Right hindlimb (tissue), 1 donor: ENCODE data around the gene OR10Z1.

Experiments used
- DNase-seq: peaks from one replicate; pipeline ENCODE4 v3.0.0-alpha.2; 2018

Gene OR10Z1, protein sequence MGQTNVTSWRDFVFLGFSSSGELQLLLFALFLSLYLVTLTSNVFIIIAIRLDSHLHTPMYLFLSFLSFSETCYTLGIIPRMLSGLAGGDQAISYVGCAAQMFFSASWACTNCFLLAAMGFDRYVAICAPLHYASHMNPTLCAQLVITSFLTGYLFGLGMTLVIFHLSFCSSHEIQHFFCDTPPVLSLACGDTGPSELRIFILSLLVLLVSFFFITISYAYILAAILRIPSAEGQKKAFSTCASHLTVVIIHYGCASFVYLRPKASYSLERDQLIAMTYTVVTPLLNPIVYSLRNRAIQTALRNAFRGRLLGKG

DNA sequence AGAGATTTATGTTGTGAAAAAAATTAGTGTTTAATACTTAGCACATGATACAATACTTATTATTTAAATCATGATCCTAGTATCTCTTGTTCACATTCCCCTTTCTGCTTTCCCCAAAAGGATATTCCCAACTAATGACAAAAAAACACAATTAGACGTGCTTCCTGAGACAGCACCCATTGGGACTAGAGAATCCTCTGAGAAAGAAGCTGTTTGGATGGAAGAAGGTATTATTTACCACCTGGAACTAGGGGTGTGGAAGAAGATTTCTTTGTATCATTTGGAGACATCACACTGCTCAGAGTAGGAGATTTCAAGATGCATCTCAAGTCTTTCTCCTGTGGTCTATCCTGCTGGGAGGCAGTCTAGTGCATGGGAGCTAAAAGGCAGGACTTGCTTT lies at the start of gene OR10Z1:
OR10Z1 (plus strand) TSS at position 301 of the 400 bp plus-strand sequence. CDS start 1,171 bp downstream, outside the sequence.
- no peak for DNase-seq

DNA sequence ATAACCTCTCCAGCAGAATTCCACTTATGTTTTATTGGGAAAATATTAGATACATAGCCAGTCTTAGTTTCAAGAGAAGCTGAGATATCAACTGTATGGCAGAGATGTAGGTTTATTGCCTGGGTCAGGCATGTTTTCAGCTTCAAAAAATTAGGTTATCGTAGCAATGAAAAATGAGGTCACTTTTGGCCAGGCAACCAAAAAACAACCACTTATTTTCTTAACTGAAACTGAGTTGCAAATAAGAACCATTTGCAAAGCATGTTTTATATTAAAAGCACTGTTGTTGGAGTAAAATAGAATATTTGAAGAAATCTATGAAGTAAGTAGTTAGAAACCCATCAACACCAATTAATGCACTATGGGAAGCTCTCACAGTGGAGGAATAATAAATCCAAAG lies 45.4 kb upstream of the OR10Z1 start:
- no peak for DNase-seq

DNA sequence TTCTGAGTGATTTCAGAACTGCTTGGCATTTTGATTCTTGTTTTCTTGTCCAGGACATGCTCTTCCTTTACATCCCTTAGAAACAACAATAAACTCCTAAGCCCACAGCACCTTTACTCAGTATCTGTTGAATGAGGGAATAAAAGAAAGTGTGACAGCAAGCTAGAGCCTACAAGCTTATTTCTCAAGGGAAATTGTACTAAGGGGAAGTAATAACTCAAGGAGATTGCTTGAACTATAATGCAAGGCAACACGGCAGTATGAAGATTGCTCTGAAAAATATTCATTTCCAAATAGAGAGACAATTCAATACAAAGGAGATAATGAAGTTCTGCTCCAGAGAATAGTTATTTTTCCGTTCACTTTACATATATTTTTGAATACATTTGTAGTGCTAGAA lies 41.2 kb upstream of the OR10Z1 start:
- no peak for DNase-seq

DNA sequence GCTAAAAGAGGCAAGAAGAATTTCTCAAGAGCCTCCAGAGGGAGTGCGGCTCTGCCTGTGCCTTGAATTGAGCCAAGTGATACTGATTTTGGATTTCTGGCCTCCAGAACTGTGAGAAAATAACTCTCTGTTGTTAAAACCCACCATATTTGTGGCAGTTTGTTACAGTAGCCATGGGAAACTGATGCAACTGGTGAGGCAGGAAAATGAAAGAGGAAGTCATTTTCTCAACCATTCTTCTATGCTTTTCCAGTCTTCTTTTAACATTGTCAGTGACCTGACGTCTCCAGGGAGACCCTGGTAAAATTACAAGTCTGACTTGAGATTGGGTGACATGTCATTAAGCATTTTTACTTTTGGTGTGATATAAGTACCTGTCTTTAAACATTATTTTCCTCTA lies 40.5 kb upstream of the OR10Z1 start:
- no peak for DNase-seq

DNA sequence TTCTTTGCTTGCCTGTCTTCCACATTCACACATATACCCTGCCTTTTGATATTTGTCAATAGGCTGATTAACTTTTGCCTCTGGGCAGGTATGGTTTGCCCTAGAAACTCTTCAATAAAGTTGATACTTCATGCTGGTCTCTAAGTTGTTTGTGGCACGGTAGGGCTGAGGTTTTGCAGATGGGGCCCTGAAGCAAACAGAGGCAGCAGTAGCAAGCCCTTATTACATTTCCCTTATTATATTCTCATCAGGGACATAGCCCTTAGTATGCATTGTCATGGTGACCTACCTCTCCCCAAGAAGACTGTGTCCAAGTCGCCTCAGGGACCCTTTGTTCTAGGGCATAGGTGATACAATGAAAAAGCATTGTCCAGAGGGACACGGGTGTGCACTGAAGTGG lies 34.6 kb upstream of the OR10Z1 start, which contains the start of gene OR6P1:
OR6P1 (minus strand) TSS at position 101 of the 400 bp plus-strand sequence. CDS start 6,976 bp downstream, outside the sequence.
- no peak for DNase-seq

DNA sequence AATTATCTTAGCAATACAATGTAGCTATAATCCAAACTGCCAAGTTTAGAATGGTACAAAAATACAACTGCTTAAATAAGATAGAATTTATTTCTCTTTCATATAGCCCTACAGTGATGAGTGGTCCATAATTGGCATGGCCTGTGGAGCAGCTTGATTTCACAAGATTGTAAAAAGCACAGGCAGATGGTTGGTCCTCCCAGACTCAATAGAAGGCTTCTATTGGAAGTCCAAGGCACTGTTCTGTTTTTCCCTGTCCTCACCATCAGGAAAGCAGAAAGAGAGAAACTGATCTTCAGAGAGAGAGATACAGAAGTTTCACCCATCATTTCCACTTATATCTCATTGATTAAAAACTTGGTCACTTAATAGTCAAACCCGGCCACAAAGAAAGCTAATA lies 32.8 kb upstream of the OR10Z1 start:
- DNase-seq, result no peak

DNA sequence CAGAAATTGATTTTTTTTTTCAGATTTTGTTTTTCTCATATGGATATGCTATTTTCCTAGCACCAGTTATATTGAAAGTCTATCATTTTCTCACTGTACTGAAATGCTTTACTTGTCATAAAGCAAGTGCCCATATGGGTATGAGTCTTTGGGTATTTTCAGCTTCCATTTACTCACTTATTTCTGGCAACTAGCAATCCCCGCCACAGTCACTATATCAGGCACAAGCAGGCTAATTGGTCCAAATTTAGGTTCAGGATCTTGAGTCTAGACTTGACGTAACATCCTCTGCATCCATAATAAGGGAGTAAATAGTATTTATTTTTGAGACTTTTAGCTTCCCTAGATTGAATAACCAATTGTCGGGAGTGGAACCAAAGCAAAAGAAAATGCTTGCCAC lies 27.5 kb upstream of the OR10Z1 start:
- DNase-seq, result no peak

DNA sequence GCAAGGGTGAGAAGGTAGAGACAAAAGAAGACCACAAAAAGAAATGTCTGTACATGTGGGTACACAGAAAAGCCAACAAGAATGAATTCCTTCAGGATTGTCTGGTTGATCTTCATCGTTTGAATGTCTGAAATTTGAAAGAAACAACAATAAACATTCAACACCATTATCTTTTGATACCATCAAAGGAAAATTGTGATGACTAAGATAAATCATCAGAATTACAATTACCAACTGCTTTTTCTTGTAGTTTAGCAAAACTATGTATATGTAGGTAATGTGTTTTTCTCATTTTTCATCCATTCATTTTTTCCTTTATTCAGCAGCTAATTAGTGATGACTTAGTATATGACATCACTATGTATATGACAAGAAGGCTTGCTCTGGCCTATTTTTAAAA lies 25.3 kb upstream of the OR10Z1 start, which contains the start of gene OR10X1:
OR10X1 (minus strand) TSS at position 167 of the 400 bp plus-strand sequence; CDS start at position 167, 0 bp downstream.
- no peak for DNase-seq

DNA sequence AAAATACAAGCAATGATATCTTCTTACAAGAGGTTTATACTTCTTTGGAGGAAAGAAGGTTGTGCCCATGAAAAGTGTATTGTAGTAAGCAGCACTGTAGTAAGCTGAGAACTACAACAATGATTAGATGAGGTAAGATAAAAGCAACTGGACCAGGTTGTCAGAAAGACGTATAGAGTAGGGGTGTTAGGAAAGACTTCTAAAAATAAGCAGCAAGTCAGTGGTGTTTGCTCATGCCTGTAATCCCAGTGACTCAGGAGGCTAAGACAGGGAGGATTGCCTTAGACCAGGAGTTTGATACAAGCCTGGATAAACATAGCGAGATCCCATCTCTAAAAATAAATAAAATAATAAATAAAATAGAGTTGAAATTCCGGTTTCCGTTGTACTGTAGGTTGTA lies 21.1 kb upstream of the OR10Z1 start:
- no peak for DNase-seq

DNA sequence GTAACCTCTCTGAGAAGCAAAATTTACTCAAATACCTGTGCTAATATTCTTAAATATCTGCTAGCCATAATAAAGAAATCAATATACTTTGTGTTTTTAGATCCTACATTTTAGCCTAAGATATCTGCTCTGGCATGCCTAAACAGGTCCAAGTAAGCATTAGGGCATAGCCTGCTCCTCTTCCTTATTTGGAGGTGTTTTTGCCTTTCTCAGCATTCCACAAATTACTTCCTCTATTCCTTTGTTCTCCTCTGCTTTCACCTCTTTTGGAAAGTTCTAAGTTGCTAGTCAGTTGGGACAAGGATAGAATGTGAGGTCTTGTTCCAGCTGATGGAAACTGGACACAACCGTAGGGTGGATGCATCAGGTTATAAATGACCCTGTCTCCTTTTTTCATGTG lies 18.1 kb upstream of the OR10Z1 start:
- no peak for DNase-seq

DNA sequence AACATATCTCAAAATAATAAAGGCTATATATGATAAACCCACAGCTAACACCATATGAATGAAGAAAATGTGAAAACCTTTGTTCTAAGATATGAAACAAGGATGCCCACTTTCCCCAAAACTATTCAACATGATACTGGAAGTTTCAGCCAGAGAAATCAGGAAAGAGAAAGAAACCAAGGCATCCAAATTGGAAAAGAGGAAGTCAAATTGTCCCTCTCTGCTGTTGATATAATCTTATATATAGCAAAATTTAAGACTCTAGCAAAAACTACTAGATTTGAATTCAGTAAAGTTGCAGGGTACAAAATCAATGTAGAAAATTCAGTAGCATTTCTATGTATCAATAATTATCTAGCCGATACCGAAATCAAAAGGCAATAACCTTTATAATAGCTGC lies 4.3 kb upstream of the OR10Z1 start:
- DNase-seq, result no peak

DNA sequence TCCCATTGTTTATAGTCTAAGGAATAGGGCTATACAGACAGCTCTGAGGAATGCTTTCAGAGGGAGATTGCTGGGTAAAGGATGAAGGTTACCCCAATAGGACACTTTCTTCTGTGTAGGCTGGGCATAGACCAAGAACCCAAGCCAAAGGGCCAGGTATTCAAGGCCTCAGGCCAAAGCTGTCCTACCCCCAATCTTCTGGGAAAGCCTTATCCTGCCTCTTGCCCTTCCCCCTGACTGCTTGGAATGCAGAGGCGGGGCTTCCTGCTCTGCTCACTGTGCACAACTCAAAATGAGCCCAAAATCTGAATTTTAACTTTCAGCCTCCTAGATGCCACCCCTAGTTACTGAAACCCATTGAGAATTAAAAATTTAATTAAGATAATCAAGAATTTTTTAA lies 2.2 kb downstream of the OR10Z1 start:
- no peak for DNase-seq

DNA sequence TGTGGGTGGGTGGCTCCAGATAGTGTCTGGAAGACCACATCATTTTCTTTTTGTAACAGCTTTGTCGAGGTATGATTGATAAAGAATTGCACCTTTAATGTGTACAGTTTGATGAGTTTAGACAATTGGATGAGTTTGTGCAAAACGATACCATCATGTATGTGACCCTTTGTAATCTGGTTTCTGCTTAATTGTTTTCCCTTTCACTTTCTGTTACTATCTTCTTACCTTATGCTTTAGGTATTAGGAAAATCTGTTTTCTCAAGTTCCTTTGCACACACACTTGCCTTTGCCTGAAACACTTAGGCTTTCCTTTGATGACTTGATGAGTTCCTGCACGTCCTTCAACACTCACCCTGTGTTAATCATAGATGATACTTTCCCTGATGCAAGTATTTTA lies 6.8 kb downstream of the OR10Z1 start:
- DNase-seq, result no peak

DNA sequence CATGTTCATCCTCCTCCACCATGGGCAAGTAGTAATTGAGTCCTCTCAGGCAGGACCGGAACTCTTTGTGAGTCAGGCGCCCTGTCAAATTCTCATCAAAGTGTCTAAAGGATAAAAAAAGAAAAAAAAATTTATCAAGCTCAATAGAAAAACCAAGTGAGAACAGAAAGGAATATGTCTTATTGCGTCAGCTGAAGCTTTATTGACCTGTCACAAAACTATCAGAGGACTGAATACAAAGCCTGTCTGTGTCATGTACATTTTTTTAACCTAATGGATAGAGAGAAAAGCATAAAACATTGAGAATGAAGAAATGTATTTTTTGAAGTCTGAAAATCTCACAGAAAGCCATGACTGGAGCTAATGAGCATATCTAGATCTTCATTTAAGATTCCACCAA lies 8.7 kb downstream of the OR10Z1 start:
- DNase-seq, result no peak

DNA sequence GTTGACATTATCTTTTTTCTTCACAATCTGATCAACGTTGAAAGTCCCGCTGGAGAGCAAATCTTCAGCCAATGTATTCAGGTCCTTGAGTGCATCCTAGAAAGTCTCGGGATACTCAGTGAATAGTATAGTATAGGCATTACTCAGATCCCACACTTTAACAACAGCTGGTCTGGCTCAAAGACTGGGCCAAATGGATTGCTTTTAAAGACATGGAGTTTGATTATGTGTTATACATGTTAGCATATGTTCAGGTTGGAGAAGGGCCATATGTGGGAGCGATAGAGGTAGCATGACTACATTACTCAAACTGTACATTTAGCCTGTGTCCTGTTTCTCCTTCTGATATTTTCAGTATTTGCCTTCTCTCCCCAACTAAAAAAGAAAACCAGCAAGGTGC lies 33.1 kb downstream of the OR10Z1 start:
- no peak for DNase-seq

DNA sequence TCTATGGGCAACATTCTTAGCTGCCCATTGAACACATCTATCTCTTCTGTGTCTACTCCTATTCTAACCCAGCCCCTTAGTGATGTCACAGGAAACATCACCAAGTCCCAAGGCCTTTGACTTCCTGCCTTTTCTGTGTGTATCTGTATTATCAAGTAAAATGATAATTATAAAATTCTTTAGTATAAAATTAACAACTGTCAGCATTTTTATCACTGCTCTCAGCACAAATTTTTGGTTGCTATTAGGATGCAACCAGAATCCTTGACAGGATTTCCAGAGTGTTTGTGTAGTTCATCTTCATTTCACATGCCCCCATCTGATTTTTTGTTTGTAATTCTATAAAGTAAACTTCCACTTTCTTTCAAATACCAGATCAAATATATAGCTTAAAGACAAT lies 33.8 kb downstream of the OR10Z1 start:
- no peak for DNase-seq

DNA sequence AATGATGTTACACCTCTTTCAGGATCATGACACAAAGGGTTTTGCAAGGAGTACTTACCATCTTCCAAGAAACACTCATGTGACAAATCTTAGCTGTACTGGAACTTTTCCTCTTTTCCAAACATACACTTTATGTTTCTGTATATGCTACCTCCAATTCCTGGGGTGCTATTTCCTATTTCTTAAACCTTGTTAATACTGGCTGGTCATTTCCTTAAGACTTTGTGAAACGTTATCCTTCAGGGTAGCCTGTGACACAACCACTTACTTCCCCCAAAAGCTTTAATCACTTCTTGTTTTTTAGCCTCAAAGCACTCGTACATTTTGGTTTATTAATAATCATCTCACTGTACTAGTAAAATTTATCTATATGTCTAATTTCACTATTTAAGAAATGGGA lies 39.4 kb downstream of the OR10Z1 start:
- no peak for DNase-seq

DNA sequence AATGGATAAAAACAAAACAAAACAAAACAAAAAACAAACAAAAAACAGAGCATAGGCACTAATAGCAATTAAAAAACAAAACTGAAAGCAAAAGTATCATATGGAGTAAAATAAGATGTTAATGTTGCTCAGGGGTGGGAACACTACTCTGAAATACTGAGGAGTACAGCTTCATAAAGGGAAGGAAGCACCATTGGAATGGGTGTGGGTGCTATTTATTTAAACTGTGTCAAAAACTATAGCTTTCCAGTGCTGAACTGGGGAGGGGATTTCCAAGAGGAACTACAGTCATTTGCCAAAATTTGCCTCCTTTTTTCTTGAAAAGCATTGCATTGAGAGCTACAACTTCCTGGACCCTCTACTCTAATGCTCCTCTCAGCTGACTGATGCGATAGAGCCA lies 41.4 kb downstream of the OR10Z1 start:
- no peak for DNase-seq

DNA sequence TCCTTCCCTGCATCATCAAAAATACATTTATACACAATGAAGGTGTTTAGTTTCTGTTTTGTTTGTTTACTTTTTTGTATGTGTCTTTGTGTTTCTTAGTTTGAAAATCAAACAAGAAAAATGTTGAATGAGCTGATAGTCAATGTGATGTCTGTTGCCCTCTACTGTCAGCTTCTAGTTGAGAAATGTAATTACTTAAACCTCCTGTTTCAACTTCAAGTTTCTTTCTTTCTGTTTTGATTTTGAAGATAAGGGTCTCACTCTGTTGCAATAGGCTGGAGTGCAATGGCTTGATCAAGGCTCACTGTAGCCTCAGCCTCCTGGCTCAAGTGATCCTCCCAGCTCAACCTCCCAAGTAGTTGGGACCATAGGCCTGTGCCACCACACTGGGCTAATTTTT lies 44.0 kb downstream of the OR10Z1 start:
- DNase-seq, result no peak

DNA sequence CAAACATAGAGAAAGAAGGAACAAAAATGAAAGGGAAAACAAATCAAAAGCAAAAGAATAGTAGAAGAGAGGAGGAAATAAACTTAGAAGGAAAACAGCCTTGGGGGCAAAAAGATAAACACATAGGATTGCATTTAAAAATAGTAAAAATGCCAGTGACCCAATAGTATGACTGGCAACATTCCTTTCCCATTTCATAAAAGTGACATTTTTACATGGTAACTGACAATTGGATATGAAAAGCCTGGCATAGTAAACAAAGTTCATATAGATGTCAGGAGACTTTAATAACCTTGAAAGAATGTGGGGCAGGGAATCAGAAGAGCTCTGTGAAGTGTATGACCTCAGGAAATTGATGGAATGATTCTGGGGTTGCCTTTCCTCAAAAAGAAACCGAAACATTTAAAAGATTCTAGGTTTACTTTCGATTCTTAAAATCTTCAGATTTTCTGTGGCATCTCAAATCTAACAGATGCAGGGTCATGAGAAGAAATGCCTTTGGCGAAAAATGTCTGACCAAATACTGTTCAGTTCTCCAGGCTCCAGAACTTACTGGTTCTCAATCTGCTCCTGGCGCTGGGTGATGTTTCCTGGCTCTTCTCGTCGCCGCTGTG lies 47.8 kb downstream of the OR10Z1 start:
- no peak for DNase-seq

DNA sequence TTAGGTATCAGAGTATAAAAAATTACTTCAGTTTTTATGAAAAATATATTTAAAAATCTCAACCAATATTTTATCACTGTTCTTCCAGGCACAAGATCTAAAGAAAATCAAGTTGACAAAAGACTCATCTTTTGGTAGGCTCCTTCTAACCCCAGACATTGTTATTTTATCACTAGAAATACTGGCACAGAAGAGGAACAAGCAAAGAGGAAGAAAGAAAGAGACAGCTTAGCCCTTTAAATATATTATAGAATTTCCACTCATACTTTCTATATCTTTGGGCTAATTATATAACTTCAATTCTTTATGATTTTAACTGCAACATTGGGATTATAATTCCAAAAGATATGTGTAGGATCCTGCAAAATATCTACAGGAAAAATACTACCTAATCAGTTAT lies 49.0 kb downstream of the OR10Z1 start:
- DNase-seq, result no peak

DNA sequence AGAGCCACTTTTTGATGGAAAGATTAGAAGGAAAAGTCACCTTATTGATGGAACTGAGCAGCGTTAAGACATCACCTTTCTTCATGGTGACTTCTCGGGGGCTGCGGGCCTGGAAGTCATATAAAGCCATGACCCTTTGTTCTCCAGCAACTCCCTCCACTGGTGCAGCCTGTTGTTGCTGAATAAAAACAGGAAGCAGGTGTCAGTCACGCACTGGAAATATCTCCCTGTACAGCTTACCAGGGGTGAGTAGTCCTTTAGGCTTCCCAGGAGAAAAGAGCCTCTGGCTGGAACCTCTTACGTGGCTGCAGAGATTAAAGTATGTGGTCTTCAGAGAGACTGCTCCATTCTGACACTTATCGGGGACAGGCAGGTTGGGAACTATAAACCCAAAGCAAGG lies 49.5 kb downstream of the OR10Z1 start:
- peak; percentile 21 for DNase-seq
